ENCODE data around the gene MYT1. TPM values are rescaled to one million over a fixed set of nuclear protein-coding genes. Genes with fewer than 3 reads are reported as not detected.

MYT1 gene
- total and polyA plus RNA-seq, 2 experiments from 2014 or later: 0.03 to 0.06 TPM

DNA sequence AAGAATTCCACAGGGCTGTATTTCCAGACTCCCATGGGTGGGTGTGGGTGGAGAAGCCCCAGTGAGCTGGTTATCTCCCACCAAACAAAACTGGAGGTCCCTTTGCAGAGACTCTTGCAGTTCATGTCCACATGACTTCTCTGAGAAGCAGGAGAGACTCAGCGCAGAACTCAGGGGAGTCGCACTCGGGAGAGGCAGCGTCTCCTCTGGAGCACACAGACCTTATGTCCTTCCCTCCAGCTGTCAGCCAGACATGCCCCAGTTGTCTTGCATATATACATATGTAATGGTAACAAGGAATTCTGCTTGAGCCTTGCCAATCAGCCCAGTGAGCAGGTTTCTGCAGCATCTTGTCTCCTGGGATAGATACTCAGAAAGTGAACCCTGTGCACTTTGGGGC lies 23.8 kb downstream of the MYT1 start:
- H4K20me1 ChIP-seq (ENCODE audit: insufficient read depth, poor library complexity, severe bottlenecking): no peaks in the 10 kb centered on the region
- peak overlapping the region; percentile 95 for H3K27ac ChIP-seq
- DNase-seq (ENCODE audit: low spot score): no peak
- H3K4me2 ChIP-seq: no peak overlapping the region
- peaks cover 18% of the 10 kb centered on the region for H3K4me1 ChIP-seq (ENCODE audit: insufficient read depth)
- WGBS (ENCODE audit: low lambda C conversion rate, missing lambda C conversion rate): 74% methylated on average over 4 of the region's 4 CpGs
- no peaks in the 10 kb centered on the region for H3K9me3 ChIP-seq (ENCODE audit: low read depth)
- TF ChIP-seq EZH2 (IDR thresholded peaks at IDR 0.05; ENCODE audit: borderline replicate concordance) (no peak), EZH2phosphoT487 (IDR thresholded peaks at IDR 0.05; ENCODE audit: low read depth, severe bottlenecking, unreplicated experiment) (no peak)
- TF ChIP-seq, protein P1, sequence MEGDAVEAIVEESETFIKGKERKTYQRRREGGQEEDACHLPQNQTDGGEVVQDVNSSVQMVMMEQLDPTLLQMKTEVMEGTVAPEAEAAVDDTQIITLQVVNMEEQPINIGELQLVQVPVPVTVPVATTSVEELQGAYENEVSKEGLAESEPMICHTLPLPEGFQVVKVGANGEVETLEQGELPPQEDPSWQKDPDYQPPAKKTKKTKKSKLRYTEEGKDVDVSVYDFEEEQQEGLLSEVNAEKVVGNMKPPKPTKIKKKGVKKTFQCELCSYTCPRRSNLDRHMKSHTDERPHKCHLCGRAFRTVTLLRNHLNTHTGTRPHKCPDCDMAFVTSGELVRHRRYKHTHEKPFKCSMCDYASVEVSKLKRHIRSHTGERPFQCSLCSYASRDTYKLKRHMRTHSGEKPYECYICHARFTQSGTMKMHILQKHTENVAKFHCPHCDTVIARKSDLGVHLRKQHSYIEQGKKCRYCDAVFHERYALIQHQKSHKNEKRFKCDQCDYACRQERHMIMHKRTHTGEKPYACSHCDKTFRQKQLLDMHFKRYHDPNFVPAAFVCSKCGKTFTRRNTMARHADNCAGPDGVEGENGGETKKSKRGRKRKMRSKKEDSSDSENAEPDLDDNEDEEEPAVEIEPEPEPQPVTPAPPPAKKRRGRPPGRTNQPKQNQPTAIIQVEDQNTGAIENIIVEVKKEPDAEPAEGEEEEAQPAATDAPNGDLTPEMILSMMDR (IDR thresholded peaks at IDR 0.05; ENCODE audit: poor library complexity): no peak
- H3K27me3 ChIP-seq: no peaks in the 10 kb centered on the region
- no peak overlapping the region for H2AFZ ChIP-seq
- no peaks in the 10 kb centered on the region for H3K79me2 ChIP-seq
- H3K4me3 ChIP-seq: no peak overlapping the region
- no peaks in the 10 kb centered on the region for H3K36me3 ChIP-seq (replicated peaks; ENCODE audit: insufficient read depth, low read depth)
- H3K9me2 ChIP-seq (replicated peaks; ENCODE audit: insufficient read depth): no peaks in the 10 kb centered on the region

DNA sequence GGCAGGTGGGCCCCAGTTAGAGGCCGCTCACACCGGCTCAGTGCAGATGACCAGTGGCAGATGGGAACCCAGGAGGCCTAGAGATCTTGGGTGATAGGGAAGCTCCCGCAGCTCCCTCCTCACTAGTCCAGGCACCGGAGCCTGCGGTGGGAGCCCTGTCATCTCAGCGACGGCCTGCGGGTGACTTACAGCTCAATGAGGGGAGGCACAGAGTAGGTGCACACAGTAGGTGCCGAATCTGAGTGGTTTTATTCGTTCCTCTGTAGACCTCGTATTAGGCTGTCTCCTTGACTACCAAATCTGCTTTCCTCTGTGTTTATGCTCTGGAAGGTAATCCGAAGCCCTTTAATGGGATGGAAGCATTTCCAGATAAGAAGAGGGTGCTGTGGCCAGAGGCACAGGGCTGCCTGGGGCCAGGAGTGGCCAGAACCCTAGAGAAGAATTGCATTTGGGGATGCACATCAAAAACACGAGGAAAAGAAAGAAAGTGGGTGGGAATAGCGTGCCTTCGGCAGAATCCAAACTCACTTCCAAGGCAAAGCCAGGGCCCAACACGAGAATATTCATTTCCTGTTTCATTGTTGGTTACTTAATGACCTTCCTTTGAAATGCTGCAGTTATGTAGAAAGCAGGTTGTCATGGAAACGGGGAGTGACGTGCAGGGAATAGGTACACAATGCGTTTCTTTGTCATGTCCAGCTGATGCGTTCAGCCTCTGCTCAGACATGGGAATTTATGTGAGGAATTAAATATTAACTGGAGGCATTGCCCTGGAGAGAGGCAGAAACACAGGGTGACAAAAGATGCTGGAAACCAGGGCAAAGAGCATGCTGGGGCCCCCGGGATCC lies 24.7 kb downstream of the MYT1 start:
- Histone ChIP-seq H3K27ac (peak overlapping the region; percentile 95), H3K4me1 (ENCODE audit: insufficient read depth) (peaks cover 18% of the 10 kb centered on the region), H4K20me1 (ENCODE audit: insufficient read depth, poor library complexity, severe bottlenecking) (no peaks in the 10 kb centered on the region), H2AFZ (no peak overlapping the region), H3K4me2 (peak overlapping the region; percentile 40), H3K79me2 (no peaks in the 10 kb centered on the region), H3K27me3 (no peaks in the 10 kb centered on the region), H3K9me3 (ENCODE audit: low read depth) (no peaks in the 10 kb centered on the region), H3K9me2 (replicated peaks; ENCODE audit: insufficient read depth) (no peaks in the 10 kb centered on the region), H3K4me3 (no peak overlapping the region), H3K36me3 (replicated peaks; ENCODE audit: insufficient read depth, low read depth) (no peaks in the 10 kb centered on the region)
- DNase-seq (ENCODE audit: low spot score): peak; percentile 95
- 46% methylated on average over 21 of the region's 21 CpGs for WGBS (ENCODE audit: low lambda C conversion rate, missing lambda C conversion rate)
- TF ChIP-seq EZH2phosphoT487 (IDR thresholded peaks at IDR 0.05; ENCODE audit: low read depth, severe bottlenecking, unreplicated experiment) (no peak), EZH2 (IDR thresholded peaks at IDR 0.05; ENCODE audit: borderline replicate concordance) (no peak)
- TF ChIP-seq, protein P1 (IDR thresholded peaks at IDR 0.05; ENCODE audit: poor library complexity): no peak

DNA sequence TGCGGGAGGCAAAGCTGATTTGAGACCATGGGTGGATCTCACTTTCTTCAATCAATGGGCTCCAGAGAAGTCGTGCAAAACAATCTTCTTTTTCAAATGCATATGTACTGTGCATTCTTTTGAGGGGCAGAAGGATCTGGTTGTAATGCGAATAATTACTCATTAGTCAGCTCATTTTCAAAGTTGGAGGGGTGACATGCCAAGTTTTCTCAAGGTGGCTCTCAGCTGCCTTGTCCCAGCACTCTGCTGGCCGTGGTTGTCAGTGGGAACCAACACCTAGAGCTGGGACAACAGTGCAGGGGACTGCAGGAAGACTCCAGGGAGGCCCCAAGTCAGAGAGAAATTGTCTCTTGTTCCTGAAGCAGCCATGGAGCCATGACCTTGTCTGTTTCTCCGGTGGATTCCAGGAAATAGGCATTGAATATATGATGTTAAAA lies 25.3 kb downstream of the MYT1 start:
- H3K4me1 ChIP-seq (ENCODE audit: insufficient read depth): peaks cover 18% of the 10 kb centered on the region
- TF ChIP-seq, protein P1 (IDR thresholded peaks at IDR 0.05; ENCODE audit: poor library complexity): no peak
- TF ChIP-seq EZH2 (IDR thresholded peaks at IDR 0.05; ENCODE audit: borderline replicate concordance) (no peak), EZH2phosphoT487 (IDR thresholded peaks at IDR 0.05; ENCODE audit: low read depth, severe bottlenecking, unreplicated experiment) (no peak)
- no peaks in the 10 kb centered on the region for H3K9me3 ChIP-seq (ENCODE audit: low read depth)
- no peak overlapping the region for H2AFZ ChIP-seq
- no peaks in the 10 kb centered on the region for H3K9me2 ChIP-seq (replicated peaks; ENCODE audit: insufficient read depth)
- no peaks in the 10 kb centered on the region for H3K36me3 ChIP-seq (replicated peaks; ENCODE audit: insufficient read depth, low read depth)
- H3K27ac ChIP-seq: peak overlapping the region; percentile 94
- DNase-seq (ENCODE audit: low spot score): no peak
- 39% methylated on average over 5 of the region's 5 CpGs for WGBS (ENCODE audit: low lambda C conversion rate, missing lambda C conversion rate)
- no peaks in the 10 kb centered on the region for H3K79me2 ChIP-seq
- no peak overlapping the region for H3K4me3 ChIP-seq
- peak overlapping the region; percentile 40 for H3K4me2 ChIP-seq
- no peaks in the 10 kb centered on the region for H3K27me3 ChIP-seq
- H4K20me1 ChIP-seq (ENCODE audit: insufficient read depth, poor library complexity, severe bottlenecking): no peaks in the 10 kb centered on the region

All from hepatocyte (in vitro differentiated cells).